HepG2 (cell line): ENCODE results near the gene NEIL1. TPM values are rescaled to one million over a fixed set of nuclear protein-coding genes. Genes with fewer than 3 reads are reported as not detected.
"Not testable (repeated sequence)": the region's sequence is repeated elsewhere in the genome, so short reads cannot be mapped to it uniquely, and the experiment has no call there.

Source experiments
- ATAC-seq: fragments of 200-7000 bp; cut with Tn5 transposase; 3 replicates; pipeline ENCODE4 v1.9.1; 2020; ENCODE audit warnings: mild to moderate bottlenecking, moderate library complexity
- BruUV-seq: library from RNA; stranded (reverse); fragments of 400-500 nt; replicated peaks from 2 replicates; lab custom pipeline; 2021; lab: Mats Ljungman, UMichigan
- CTCF ChIA-PET: fragments of 300-600 bp; formaldehyde crosslinking; extraction: SDS; loops from one replicate; lab custom pipeline; 2021; ENCODE audit warnings: low total read pairs, inconsistent platforms, low intra/inter-chr PET ratio; lab: Yijun Ruan, JAX
- POLR2A ChIA-PET: fragments of 350-600 bp; sonication (Branson Sonifier 250); formaldehyde crosslinking; loops from one replicate; lab custom pipeline; 2020; ENCODE audit warnings: antibody characterized with exemption, inconsistent platforms; lab: Yijun Ruan, JAX
- DNase-seq: peaks from one replicate; pipeline ENCODE4 v3.0.0-alpha.2; 2015; ENCODE audit warnings: low spot score
- FAIRE-seq: peaks from 3 replicates; lab custom pipeline; 2011; peaks lifted over from hg19 to GRCh38; lab: Jason Lieb, UNC
- H2AFZ ChIP-seq: one replicate; pipeline ENCODE4 v1.6.1; 2011; ENCODE audit warnings: low read length, inconsistent platforms
- H3K27ac ChIP-seq: fragments of 300-600 bp; 3 replicates; pipeline ENCODE4 v1.8.0; 2011; ENCODE audit warnings: mixed run types, mild to moderate bottlenecking, mixed read lengths, low read length, inconsistent platforms; ENCODE audit not compliant: insufficient read depth; ENCODE audit errors: extremely low read length
- H3K27me3 ChIP-seq, 2 experiments: fragments of 200-600 bp in 1 of 2; 2 replicates in 1 of 2; 3 replicates in 1 of 2; pipeline versions ENCODE4 v1.6.0 to v1.8.0; 2011; ENCODE audit warnings: low read length in 2 of 2, mild to moderate bottlenecking in 2 of 2, moderate library complexity in 2 of 2, inconsistent platforms in 1 of 2; ENCODE audit not compliant: insufficient read depth in 2 of 2, control insufficient read depth in 1 of 2
- H3K36me3 ChIP-seq, 2 experiments: fragments of 200-600 bp in 1 of 2; replicated peaks in 1 of 2; 2 replicates in 1 of 2; 3 replicates in 1 of 2; pipeline versions ENCODE4 v1.5.1 to v1.8.0; 2011; ENCODE audit warnings: low read length in 2 of 2, inconsistent platforms in 1 of 2; ENCODE audit not compliant: insufficient read depth in 2 of 2, control insufficient read depth in 1 of 2
- H3K4me1 ChIP-seq: 2 replicates; pipeline ENCODE4 v1.5.1; 2012; ENCODE audit warnings: low read length, inconsistent platforms; ENCODE audit not compliant: insufficient read depth
- H3K4me2 ChIP-seq: 2 replicates; pipeline ENCODE4 v1.6.0; 2011; ENCODE audit warnings: low read depth, low read length, inconsistent platforms
- H3K4me3 ChIP-seq, 3 experiments: fragments of 200-600 bp in 1 of 3; sonication (generic), shearing (Covaris generic) in 1 of 3; replicated peaks in 1 of 3; 2 replicates each; pipeline ENCODE4 v1.5.1; 2011 to 2016; ENCODE audit warnings: low read length in 3 of 3, inconsistent platforms in 2 of 3, low read depth in 2 of 3, mild to moderate bottlenecking in 2 of 3, control low read depth in 1 of 3, mixed read lengths in 1 of 3; ENCODE audit not compliant: insufficient read depth in 1 of 3
- H3K79me2 ChIP-seq: one replicate; pipeline ENCODE4 v1.6.1; 2011; ENCODE audit warnings: low read length, inconsistent platforms; ENCODE audit not compliant: insufficient read depth
- H3K9ac ChIP-seq: 2 replicates; pipeline ENCODE4 v1.6.0; 2011; ENCODE audit warnings: mild to moderate bottlenecking, low read depth, low read length, inconsistent platforms; ENCODE audit not compliant: insufficient read depth
- H3K9me3 ChIP-seq: 2 replicates; pipeline ENCODE4 v1.5.1; 2012; ENCODE audit warnings: mild to moderate bottlenecking, low read length
- H4K20me1 ChIP-seq: 2 replicates; pipeline ENCODE4 v1.6.0; 2011; ENCODE audit warnings: inconsistent platforms, mild to moderate bottlenecking, low read length, moderate library complexity; ENCODE audit not compliant: insufficient read depth
- EP300 ChIP-seq, 3 experiments: sonication (generic) in 1 of 3; formaldehyde crosslinking in 1 of 3; IDR thresholded peaks; 2 replicates each; pipeline versions ENCODE4 v1.5.1 to v1.6.1; 2011 to 2020; ENCODE audit warnings: low read depth in 2 of 3, low read length in 2 of 3, borderline replicate concordance in 1 of 3, improper control_type of control experiment in 1 of 3, mild to moderate bottlenecking in 1 of 3, missing genetic modification reagents in 1 of 3, moderate library complexity in 1 of 3
- HBP1 ChIP-seq: IDR thresholded peaks from 2 replicates; pipeline ENCODE4 v1.6.1; 2016; ENCODE audit warnings: low read depth, control low read depth
- ONECUT2 ChIP-seq: sonication (generic); formaldehyde crosslinking; IDR thresholded peaks from 2 replicates; pipeline ENCODE4 v1.4.0; 2020; ENCODE audit warnings: missing genetic modification reagents
- SOX6 ChIP-seq, 2 experiments: fragments of 450-650 bp in 1 of 2; sonication (generic) in 1 of 2; formaldehyde crosslinking in 1 of 2; IDR thresholded peaks; 2 replicates each; pipeline versions ENCODE4 v1.4.0 to v1.6.1; 2017 to 2020; ENCODE audit warnings: antibody characterized with exemption in 1 of 2, mild to moderate bottlenecking in 1 of 2, missing genetic modification reagents in 1 of 2
- STAT6 ChIP-seq: sonication (generic); formaldehyde crosslinking; IDR thresholded peaks from 2 replicates; pipeline ENCODE4 v1.4.0; 2020; ENCODE audit warnings: missing genetic modification reagents, mild to moderate bottlenecking, borderline replicate concordance
- THAP8 ChIP-seq: sonication (generic); formaldehyde crosslinking; IDR thresholded peaks from 2 replicates; pipeline ENCODE4 v1.5.1; 2020; ENCODE audit warnings: missing genetic modification reagents, mild to moderate bottlenecking, borderline replicate concordance
- ZNF383 ChIP-seq: sonication (generic); formaldehyde crosslinking; IDR thresholded peaks from 2 replicates; pipeline ENCODE4 v1.4.0; 2020; ENCODE audit warnings: missing genetic modification reagents, mild to moderate bottlenecking, borderline replicate concordance
- ZNF510 ChIP-seq: sonication (generic); formaldehyde crosslinking; IDR thresholded peaks from 2 replicates; pipeline ENCODE4 v1.4.0; 2020; ENCODE audit warnings: low read depth, mild to moderate bottlenecking, missing genetic modification reagents
- ZNF761 ChIP-seq: sonication (generic); formaldehyde crosslinking; conservative IDR thresholded peaks from 2 replicates; pipeline ENCODE4 v1.4.0; 2020; ENCODE audit warnings: mild to moderate bottlenecking, missing genetic modification reagents
- WGBS: methylation state at CpG from one replicate; pipeline ENCODE4 v1.1.6; 2017; ENCODE audit warnings: low lambda C conversion rate; 5-methylcytosine and 5-hydroxymethylcytosine counted together
- in situ Hi-C: cut with HindIII; loops from 2 replicates; pipeline ENCODE4 v1.10.0; 2017; ENCODE audit warnings: low pct_unique_long_range_greater_than_20kb; ENCODE audit not compliant: extremely low pct_ligation_motif_present
- intact Hi-C: fragments of 100-400 bp; cut with micrococcal nuclease; formaldehyde crosslinking; loops from one replicate; pipeline ENCODE4 v1.10.0; 2022; ENCODE audit not compliant: unreplicated experiment
- polyA plus RNA-seq, 8 experiments: library from polyadenylated mRNA; depleted of rRNA in 3 of 8; stranded (reverse) in 7 of 8; unstranded in 1 of 8; fragments of >200 nt; fragmentation: Illumina TruSeq in 4 of 8; extraction: Trizol in 4 of 8; gene quantifications; 2 replicates each; pipeline versions ENCODE4 v1.2.1 to v1.2.3, GENCODE V29; 2011 to 2016; ENCODE audit warnings: low read depth in 4 of 8, missing spikeins in 1 of 8, mixed read lengths in 1 of 8; ENCODE audit not compliant: insufficient read depth in 1 of 8
- total RNA-seq, 5 experiments: library from RNA; depleted of rRNA; stranded (reverse); fragments of >200 nt; fragmentation: Illumina TruSeq; extraction: Trizol; gene quantifications; 2 replicates each; pipeline ENCODE4 v1.2.3, GENCODE V29; 2016; ENCODE audit warnings: low read depth in 1 of 5

NEIL1 gene
- total and polyA plus RNA-seq, 2 of the 13 experiments (the other 11 are each of a cell fraction or from before 2014, with no cell fraction given): 10.4 to 15.5 TPM

DNA sequence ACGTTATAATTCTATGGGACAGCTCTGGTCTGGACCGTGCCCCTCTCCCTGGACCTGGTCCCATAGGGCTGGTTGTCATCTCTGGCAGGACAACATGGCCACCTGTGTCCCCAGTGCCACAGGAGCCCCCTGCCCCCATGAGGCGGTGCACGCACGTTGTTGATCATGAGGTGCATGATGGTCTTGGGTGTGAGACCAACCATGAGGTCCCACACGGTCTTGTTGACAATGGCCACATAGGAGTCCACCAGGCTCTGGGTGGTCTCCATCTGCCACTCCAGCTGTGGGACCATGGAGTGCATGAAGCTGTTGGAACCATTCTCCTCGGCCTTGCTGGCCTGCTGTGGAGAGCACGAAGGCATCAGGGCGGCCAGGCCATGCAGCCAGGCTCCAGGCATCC lies 44.5 kb upstream of the NEIL1 start (continued):
- no peak for TF ChIP-seq ZNF510 (CRISPR knock-in tag)
- TF ChIP-seq HBP1 (CRISPR knock-in tag): no peak

DNA sequence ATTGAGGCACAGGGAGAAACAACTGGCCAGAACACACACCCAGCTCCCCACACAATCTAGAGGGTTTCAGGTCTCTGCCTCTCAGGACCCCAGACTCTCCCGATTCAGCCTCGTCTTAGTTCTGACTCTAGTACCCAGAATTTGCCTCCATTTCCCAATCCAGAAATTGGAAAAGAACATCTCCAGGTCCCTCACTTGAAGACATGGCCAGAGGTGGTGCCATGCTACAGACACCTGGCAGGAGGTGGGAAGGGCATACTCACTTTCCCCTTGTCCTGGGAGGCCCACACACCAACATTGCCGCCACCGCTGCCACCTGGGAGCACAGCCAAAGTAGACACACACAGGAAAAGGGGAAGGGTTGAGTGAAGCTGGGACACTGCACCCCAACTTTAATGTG lies 44.1 kb upstream of the NEIL1 start:
- H3K9ac ChIP-seq, FAIRE-seq, ATAC-seq, H3K4me3 ChIP-seq, CTCF ChIA-PET, H3K36me3 ChIP-seq, H4K20me1 ChIP-seq, H3K4me2 ChIP-seq, H2AFZ ChIP-seq, DNase-seq, POLR2A ChIA-PET, H3K79me2 ChIP-seq, H3K9me3 ChIP-seq, in situ Hi-C loops, H3K4me1 ChIP-seq, H3K27ac ChIP-seq, BruUV-seq: not testable (repeated sequence)
- WGBS: 46% methylated on average over 4 of the region's 4 CpGs
- H3K27me3 ChIP-seq: peaks cover 0 to 15% of the 10 kb centered on the region in 2 experiments; a peak in 3 of 5 replicates
- intact Hi-C loops: loop anchor here (10.0 kb wide), 1 partner anchor 268 kb away; no protein-coding TSS in a partner anchor

- WGBS: 0% methylated on average over 3 of the region's 3 CpGs
- Histone ChIP-seq H3K4me2 (no peak overlapping the region), H3K27ac (no peak overlapping the region), H3K36me3 (no peaks in the 10 kb centered on the region), H3K79me2 (no peaks in the 10 kb centered on the region), H3K27me3 (peaks cover 0 to 24% of the 10 kb centered on the region in 2 experiments; a peak in 3 of 5 replicates), H3K4me3 (no peak overlapping the region), H3K4me1 (peaks cover 25% of the 10 kb centered on the region), H3K9me3 (no peaks in the 10 kb centered on the region), H4K20me1 (no peaks in the 10 kb centered on the region), H2AFZ (no peak overlapping the region), H3K9ac (no peak overlapping the region)
- ChIA-PET CTCF (no interaction called here), POLR2A (no interaction called here)
- FAIRE-seq (no peak), ATAC-seq (no peak), DNase-seq (no peak)
- intact Hi-C loops: loop anchor here (10.0 kb wide), 1 partner anchor 271 kb away; no protein-coding TSS in a partner anchor
- in situ Hi-C loops: no loop called here
- no TSS peak for BruUV-seq
- TF ChIP-seq THAP8 (CRISPR knock-in tag) (no peak), EP300 (IDR thresholded peaks at IDR 0.05; ENCODE audit: low read depth in 2 of 2, low read length in 2 of 2) (no peak), EP300 (CRISPR knock-in tag; IDR thresholded peaks at IDR 0.05; ENCODE audit: borderline replicate concordance) (no peak), SOX6 (IDR thresholded peaks at IDR 0.05) (no peak), SOX6 (CRISPR knock-in tag; IDR thresholded peaks at IDR 0.05) (no peak), ZNF761 (CRISPR knock-in tag) (no peak), STAT6 (no peak), ONECUT2 (no peak), ZNF383 (CRISPR knock-in tag) (no peak)
These were observed 40.7 kb upstream of the NEIL1 start for GRCh38 chr15:75306188-75306587.
